ENCODE measurements around the gene ETV1.

ETV1 gene

GRCh38 chr7:13875496-13876074, 113.9 kb downstream of the ETV1 start:
- DNase-seq: no peak

GRCh38 chr7:13874783-13875182, 114.7 kb downstream of the ETV1 start:
- DNase-seq: no peak

GRCh38 chr7:13872709-13873108, 116.8 kb downstream of the ETV1 start:
- no peak for DNase-seq

GRCh38 chr7:13871008-13871407, 118.5 kb downstream of the ETV1 start:
- DNase-seq: no peak

GRCh38 chr7:13860734-13861133, 128.7 kb downstream of the ETV1 start:
- DNase-seq: no peak

GRCh38 chr7:13856012-13856411, 133.5 kb downstream of the ETV1 start:
- no peak for DNase-seq

GRCh38 chr7:13852281-13852968, 137.0 kb downstream of the ETV1 start:
- DNase-seq: no peak

- DNase-seq: peak; percentile 24
These were observed 137.7 kb downstream of the ETV1 start for GRCh38 chr7:13851736-13852135.

GRCh38 chr7:13850185-13850752, 139.2 kb downstream of the ETV1 start:
- no peak for DNase-seq

- DNase-seq: no peak
These were observed 140.1 kb downstream of the ETV1 start for GRCh38 chr7:13849163-13849892.

- DNase-seq: no peak
These were observed 140.8 kb downstream of the ETV1 start for GRCh38 chr7:13848681-13849131.

- DNase-seq: no peak
These were observed 143.1 kb downstream of the ETV1 start for GRCh38 chr7:13846386-13846785.

- no peak for DNase-seq
These were observed 143.9 kb downstream of the ETV1 start for GRCh38 chr7:13845601-13846000.

- no peak for DNase-seq
These were observed 144.5 kb downstream of the ETV1 start for GRCh38 chr7:13844954-13845353.

GRCh38 chr7:13841284-13841683, 148.2 kb downstream of the ETV1 start:
- no peak for DNase-seq

All from NCI-H82 (cell line).